HG02642 (cell line): Measurements from ENCODE around the gene ATP10B.
"Not testable (repeated sequence)": the region's sequence is repeated elsewhere in the genome, so short reads cannot be mapped to it uniquely, and the experiment has no call there.

Source experiments
- ATAC-seq: cut with Tn5 transposase; IDR thresholded peaks from one replicate; pipeline ENCODE4 v1.9.1; 2021; ENCODE audit warnings: mild to moderate bottlenecking; ENCODE audit not compliant: unreplicated experiment, poor library complexity

Gene ATP10B, protein sequence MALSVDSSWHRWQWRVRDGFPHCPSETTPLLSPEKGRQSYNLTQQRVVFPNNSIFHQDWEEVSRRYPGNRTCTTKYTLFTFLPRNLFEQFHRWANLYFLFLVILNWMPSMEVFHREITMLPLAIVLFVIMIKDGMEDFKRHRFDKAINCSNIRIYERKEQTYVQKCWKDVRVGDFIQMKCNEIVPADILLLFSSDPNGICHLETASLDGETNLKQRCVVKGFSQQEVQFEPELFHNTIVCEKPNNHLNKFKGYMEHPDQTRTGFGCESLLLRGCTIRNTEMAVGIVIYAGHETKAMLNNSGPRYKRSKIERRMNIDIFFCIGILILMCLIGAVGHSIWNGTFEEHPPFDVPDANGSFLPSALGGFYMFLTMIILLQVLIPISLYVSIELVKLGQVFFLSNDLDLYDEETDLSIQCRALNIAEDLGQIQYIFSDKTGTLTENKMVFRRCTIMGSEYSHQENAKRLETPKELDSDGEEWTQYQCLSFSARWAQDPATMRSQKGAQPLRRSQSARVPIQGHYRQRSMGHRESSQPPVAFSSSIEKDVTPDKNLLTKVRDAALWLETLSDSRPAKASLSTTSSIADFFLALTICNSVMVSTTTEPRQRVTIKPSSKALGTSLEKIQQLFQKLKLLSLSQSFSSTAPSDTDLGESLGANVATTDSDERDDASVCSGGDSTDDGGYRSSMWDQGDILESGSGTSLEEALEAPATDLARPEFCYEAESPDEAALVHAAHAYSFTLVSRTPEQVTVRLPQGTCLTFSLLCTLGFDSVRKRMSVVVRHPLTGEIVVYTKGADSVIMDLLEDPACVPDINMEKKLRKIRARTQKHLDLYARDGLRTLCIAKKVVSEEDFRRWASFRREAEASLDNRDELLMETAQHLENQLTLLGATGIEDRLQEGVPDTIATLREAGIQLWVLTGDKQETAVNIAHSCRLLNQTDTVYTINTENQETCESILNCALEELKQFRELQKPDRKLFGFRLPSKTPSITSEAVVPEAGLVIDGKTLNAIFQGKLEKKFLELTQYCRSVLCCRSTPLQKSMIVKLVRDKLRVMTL (N-terminal part only)

DNA sequence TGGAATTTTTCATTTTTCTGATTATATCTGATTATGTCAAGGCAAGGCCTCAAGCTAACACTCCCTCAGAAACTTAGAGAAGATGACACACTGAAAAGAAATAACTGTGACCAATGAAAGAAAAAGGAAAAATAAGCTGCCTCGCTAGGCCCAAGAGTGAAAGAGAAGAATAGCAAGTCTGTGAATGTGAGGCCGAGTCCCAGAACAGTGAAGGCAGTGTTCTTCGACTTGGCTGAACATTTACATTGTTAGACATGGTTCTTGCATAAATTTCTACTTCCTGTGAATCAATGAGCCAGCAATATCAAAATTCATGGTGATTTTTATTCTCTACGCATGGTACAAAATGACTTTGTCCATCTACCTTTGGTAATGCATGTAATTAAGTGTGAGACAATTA lies at the start of gene ATP10B:
ATP10B (minus strand) TSS at position 163 of the 400 bp plus-strand sequence. CDS start 164,137 bp downstream, outside the sequence.
- ATAC-seq: no peak

GRCh38 chr5:160901656-160902055 lies 49.6 kb upstream of the ATP10B start:
- ATAC-seq: no peak

DNA sequence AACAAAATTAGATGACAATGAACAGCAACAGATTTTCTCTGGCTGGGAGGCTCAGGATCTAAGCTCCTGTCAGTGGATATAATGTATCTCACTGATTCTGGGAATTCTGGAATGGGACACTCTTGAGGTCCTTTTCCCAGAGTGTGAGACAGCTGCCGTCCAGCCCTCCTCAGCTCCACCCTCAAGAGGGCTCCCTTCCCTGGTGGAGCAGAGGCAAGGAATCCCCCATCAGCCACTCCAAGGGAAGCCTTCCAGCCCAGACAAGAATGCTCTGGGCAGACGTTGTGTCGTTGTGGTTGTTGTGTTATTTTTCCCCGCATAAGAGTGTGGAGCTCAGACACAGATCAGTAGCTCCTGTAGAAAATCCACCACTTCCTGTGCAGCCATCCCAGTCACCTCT lies 47.7 kb upstream of the ATP10B start:
- no peak for ATAC-seq

- ATAC-seq: not testable (repeated sequence)
Measured at GRCh38 chr5:160893180-160893964, 41.4 kb upstream of the ATP10B start.

DNA sequence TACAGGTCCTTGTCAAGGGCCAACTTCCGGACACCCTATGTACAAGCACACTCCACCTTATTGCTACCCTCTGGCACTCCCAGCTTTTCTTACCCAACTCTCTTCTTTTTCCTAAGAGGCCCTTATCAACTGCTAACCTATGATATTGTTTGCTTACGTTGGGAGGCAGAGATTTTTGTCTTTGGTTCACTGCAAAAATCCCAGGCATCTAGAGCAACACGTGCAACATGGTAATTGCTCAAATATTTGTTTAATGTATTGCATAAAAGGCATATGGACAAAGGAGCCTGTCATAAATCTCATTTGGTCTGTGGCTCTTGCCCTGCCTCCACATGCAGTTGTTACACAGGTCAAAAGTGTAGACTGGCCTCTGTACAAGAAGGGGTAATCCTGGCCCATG lies 35.8 kb upstream of the ATP10B start:
- no peak for ATAC-seq

GRCh38 chr5:160873560-160874200 lies 21.7 kb upstream of the ATP10B start:
- not testable (repeated sequence) for ATAC-seq

DNA sequence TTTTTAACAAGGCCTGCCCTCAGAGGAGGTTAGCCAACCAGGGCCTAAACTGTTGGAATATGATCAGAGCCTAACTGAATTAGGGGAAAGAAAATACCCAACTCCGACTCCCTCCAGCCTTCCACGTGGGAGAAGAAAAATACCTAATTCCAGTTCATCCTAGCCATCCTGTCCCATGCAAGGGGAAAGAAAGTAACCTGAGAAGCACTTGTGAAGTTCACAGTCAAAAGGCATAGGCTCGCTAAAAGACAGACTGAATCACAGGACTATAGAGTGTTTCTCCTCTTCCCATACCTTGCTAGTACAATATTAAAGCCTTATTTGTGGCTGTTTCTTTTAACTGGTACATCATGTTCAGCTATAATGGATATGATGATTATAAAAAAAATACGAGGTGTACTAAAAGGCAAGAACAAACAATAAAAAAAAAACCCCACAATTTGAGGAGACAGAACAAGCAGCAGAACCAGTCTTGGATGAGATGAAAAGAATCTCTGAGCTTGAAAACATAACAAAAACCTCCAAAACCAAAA lies 18.0 kb upstream of the ATP10B start:
- no peak for ATAC-seq

GRCh38 chr5:160867976-160868375 lies 16.0 kb upstream of the ATP10B start:
- ATAC-seq: no peak

DNA sequence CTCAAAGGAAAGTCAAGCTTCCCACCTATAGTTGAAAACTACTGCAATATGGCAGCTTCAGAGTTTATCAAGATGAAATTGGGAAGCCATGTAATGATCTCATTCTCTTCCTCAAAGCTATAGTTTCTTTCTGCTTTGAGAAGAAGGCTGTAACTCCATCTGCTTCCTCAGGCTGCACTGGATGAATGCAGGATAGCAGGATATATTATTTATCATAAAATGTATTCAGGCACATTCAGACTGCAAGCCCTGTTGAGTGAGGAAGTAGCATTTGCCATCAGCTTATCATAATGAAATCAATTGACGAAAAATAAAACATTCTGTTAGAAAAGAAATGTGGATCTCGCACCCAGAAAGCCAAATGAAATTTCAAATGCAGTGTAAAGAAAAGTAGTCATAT lies 560 bp downstream of the ATP10B start:
- ATAC-seq: no peak

DNA sequence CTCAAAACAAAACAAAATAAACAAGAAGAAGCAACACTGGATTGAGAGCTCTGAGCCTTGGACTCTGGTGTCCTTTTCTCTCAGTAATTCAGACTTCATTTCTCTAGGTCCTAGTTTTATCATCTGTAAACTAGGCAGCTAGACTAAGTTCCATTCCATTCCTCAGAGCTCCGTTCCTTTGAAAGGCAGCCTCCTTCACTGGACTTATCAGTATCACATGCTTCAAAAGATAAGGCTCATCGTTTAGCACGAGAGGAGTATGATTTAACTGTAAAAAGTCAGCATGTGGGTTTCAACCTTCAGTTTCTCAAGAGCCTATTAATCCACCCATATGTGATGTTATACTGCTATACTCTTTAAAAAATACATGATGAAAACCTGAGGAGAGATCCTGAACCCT lies 1.6 kb downstream of the ATP10B start:
- ATAC-seq: no peak

- no peak for ATAC-seq
Measured at GRCh38 chr5:160847526-160848085, 4.4 kb downstream of the ATP10B start.

- no peak for ATAC-seq
Measured at GRCh38 chr5:160846642-160847041, 5.4 kb downstream of the ATP10B start.

DNA sequence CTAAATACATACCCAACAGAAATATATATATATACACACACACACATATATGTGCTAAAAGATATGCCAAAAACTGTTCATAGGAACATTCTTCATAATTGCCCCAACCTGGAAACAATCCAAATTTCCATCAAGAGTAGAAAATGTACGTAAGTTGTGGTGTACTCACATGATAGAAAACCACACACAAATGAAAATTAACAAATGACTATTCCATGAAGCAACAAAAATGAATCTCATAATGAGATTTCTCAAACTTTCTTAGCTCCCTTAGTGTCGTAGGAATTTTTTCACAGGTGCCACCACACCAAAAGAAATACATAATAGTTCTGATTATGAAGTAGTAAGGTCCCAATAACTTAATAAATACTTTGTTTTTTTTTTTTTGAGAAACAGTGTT lies 7.8 kb downstream of the ATP10B start:
- no peak for ATAC-seq

- ATAC-seq: peak; percentile 95
Measured at GRCh38 chr5:160843240-160843639, 8.8 kb downstream of the ATP10B start.

- no peak for ATAC-seq
Measured at GRCh38 chr5:160837749-160838593, 14.0 kb downstream of the ATP10B start.

GRCh38 chr5:160837211-160837610 lies 14.8 kb downstream of the ATP10B start:
- ATAC-seq: no peak

GRCh38 chr5:160835818-160836528 lies 16.0 kb downstream of the ATP10B start:
- ATAC-seq: peak; percentile 64

DNA sequence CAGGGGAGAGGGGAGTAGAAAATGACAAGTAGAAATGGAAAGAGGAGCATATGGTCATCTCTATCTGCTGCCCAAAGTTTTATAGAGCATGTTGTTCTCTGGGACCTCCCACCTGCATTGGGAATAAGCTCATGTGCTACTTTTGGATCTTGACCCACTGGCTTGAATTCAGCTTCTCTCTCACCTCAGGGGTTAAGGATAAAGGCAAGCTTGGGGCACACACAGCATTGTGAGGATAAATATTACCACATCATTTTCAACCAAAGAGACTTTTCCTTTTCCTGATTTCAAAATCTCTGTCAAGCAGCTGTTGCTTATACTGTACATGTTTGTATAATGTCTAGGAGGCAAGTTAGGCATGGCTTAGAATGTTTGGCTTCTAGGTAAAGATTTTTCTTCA lies 16.6 kb downstream of the ATP10B start:
- ATAC-seq: peak; percentile 18
